ENCODE measurements around the gene SRP9.
"Not testable (repeated sequence)": the region's sequence is repeated elsewhere in the genome, so short reads cannot be mapped to it uniquely, and the experiment has no call there.

- TF ChIP-seq, protein P1, sequence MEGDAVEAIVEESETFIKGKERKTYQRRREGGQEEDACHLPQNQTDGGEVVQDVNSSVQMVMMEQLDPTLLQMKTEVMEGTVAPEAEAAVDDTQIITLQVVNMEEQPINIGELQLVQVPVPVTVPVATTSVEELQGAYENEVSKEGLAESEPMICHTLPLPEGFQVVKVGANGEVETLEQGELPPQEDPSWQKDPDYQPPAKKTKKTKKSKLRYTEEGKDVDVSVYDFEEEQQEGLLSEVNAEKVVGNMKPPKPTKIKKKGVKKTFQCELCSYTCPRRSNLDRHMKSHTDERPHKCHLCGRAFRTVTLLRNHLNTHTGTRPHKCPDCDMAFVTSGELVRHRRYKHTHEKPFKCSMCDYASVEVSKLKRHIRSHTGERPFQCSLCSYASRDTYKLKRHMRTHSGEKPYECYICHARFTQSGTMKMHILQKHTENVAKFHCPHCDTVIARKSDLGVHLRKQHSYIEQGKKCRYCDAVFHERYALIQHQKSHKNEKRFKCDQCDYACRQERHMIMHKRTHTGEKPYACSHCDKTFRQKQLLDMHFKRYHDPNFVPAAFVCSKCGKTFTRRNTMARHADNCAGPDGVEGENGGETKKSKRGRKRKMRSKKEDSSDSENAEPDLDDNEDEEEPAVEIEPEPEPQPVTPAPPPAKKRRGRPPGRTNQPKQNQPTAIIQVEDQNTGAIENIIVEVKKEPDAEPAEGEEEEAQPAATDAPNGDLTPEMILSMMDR (IDR thresholded peaks at IDR 0.05), result not testable (repeated sequence)
- not testable (repeated sequence) for TF ChIP-seq POLR2A (IDR thresholded peaks at IDR 0.05)
Measured at GRCh38 chr1:225789142-225789541, 11.5 kb downstream of the SRP9 start.
